Dedifferentiated amniotic fluid mesenchymal stem cell (primary cell): Measurements from ENCODE around the gene FTL.

ENCODE experiments used
- DNase-seq: peaks from one replicate; pipeline ENCODE4 v3.0.0-alpha.2; 2016; ENCODE audit errors: extremely low spot score

Gene FTL

GRCh38 chr19:48991873-48992580 lies 26.9 kb downstream of the FTL start:
- peak; percentile 82 for DNase-seq

- DNase-seq = no peak
These were observed 27.6 kb downstream of the FTL start for GRCh38 chr19:48992581-48993174.

GRCh38 chr19:48993175-48994034 lies 28.3 kb downstream of the FTL start, which contains the start of the genes GYS1 and RUVBL2:
Gene GYS1 (minus strand): TSS chr19:48993309. CDS start chr19:48993112, 197 bp downstream.
Gene RUVBL2 (plus strand): TSS chr19:48993887. CDS start chr19:48993912, 25 bp downstream.
- DNase-seq = peak; percentile 99

DNA sequence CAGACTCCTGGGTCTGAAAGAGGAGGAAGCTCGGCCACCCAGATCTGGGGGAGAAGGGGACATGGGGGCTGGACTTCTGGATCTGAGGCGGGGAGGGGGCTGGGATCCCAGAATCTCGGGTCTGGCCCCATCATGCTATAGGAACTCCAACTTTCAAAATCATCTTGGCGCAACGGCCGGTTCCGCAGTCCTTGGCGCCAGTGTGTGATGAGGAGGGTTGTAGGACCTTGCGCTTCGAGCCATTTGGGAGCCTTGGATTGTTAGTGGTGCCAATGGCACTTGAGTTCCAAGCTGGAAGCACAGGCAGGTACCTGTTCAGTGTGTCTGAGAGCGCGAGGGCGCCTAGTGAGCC lies 28.9 kb downstream of the FTL start:
- DNase-seq = no peak

- no peak for DNase-seq
These were observed 32.9 kb downstream of the FTL start for GRCh38 chr19:48997972-48998371.

DNA sequence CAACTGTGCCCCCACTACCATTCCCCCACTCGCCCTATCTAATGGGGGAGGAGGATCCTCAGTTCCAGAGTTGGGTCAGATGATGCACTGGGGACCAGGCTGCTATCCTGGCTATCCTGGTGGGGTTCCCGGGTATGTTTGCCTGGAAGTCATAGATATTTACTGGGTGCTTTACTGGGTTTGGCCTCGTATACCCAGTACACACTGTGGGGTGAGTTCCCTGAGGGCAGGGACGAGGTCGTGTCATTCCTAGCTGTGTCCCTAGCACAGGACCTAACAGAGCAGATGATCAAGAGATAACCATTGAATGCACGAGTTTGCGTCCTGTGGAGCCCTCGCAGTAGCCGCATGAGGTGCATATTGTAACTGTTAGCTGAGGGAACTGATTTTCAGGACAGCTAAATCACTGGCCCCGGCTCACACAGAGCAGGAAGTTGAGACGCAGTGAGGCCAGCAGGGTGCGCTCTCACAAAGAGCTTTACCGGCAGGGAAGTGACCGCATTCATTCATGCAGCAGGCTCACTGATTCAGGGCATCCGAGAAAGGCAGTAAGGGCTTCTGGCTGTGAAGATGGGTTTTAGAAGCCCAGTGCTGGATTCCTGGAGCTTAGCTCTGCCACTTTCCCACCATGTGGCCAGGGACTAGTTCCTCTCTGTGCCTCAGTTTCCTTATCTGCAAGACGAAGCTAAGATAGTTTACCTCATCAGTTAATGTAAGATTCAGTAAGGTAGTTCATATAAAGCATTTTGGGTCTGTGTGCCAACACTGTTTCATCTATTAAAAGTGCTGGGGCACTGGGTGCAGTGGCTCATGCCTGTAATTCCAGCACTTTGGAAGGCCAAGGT lies 34.6 kb downstream of the FTL start:
- DNase-seq = peak; percentile 47

DNA sequence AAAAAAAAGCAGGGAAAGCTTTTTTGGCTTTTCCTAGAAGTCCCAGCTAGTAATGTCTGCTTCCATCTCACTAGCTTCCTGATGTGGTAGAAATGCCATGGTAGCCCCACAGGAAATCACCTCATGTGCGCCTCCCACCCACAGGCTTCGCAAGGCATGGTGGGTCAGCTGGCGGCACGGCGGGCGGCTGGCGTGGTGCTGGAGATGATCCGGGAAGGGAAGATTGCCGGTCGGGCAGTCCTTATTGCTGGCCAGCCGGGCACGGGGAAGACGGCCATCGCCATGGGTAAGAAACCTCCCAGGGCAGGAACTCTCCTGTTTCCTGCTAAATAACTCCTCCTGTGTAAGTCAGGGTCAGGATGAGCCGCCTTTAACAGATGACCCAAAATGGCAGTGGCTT lies 39.0 kb downstream of the FTL start:
- DNase-seq = no peak

GRCh38 chr19:49004964-49005614 lies 40.0 kb downstream of the FTL start:
- DNase-seq = no peak

DNA sequence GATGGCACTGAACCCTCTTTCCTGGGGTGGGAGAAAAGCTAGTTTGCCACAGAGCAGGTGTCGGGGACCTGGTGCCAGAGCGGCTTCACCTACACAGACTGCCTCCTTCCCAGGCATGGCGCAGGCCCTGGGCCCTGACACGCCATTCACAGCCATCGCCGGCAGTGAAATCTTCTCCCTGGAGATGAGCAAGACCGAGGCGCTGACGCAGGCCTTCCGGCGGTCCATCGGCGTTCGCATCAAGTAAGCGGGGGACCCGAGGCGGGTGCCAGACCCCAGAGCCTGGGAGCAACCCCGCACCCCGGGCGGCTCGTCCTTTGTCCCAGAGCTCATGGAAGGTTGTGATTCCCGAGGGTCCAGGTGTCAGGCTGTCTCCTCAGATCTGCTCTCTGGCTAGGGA lies 41.8 kb downstream of the FTL start:
- no peak for DNase-seq

GRCh38 chr19:49009828-49010227 lies 44.7 kb downstream of the FTL start:
- DNase-seq = no peak

GRCh38 chr19:49010453-49010852 lies 45.3 kb downstream of the FTL start:
- no peak for DNase-seq

GRCh38 chr19:49011194-49011593 lies 46.1 kb downstream of the FTL start:
- DNase-seq = no peak

GRCh38 chr19:49014123-49014869 lies 49.2 kb downstream of the FTL start:
- DNase-seq = no peak

GRCh38 chr19:49014870-49015255 lies 49.8 kb downstream of the FTL start:
- DNase-seq = no peak

DNA sequence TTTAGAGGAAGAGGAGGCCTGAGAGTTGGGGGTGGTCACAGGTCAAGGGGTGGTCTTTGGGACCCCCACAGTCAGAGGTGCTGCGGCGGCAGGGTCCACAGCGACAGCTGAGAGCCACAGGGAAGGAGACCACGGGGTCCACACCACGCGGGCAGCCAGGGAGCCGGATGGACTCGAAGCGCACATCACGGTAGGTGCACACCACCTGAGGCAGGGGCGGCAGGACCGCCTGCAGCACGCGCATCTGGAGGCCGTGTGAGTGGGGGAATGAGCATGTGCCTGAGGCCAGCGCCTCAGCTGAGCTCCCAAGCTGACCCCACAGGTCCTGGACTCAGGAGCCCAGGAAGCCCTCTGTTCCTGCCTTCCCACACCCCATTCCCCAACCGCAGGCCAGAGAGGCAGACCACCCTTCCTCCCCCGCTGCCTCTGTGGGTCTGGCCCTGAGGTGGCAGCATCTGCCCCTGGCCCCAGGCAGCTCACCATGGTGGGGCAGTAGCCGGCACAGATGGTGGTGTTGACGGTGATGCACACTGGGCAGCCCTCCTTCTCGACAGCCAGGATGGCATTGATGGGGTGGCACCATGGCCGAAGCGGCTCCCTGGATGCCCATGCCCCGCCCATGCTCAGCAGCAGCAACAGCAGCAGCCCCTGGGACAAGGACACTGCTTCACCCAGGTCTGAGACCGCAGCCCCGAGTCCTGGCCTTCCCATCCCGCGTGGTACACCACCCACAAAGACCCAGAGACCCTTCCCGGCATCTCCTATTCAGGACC lies 51.1 kb downstream of the FTL start:
- DNase-seq = no peak
